Smooth muscle cell (in vitro differentiated cells): ENCODE data around the gene PIK3CD. TPM values are rescaled to one million over a fixed set of nuclear protein-coding genes. Genes with fewer than 3 reads are reported as not detected.

ENCODE experiments used
- DNase-seq: peaks from one replicate; lab custom pipeline; 2025; ENCODE audit not compliant: unreplicated experiment; lab: John Stamatoyannopoulos, UW
- H2AFZ ChIP-seq: fragments of 200-600 bp; sonication (generic); 2 replicates; pipeline ENCODE4 v1.6.0; 2016; ENCODE audit warnings: antibody characterized with exemption, low read depth, mild to moderate bottlenecking
- H3F3A ChIP-seq: fragments of 200-600 bp; sonication (generic); 2 replicates; pipeline ENCODE4 v1.6.0; 2017; ENCODE audit warnings: antibody characterized with exemption, low read depth
- H3K27ac ChIP-seq: fragments of 200-600 bp; sonication (generic); 2 replicates; pipeline ENCODE4 v1.5.1; 2016; ENCODE audit warnings: low read depth, mild to moderate bottlenecking
- H3K27me3 ChIP-seq: fragments of 200-600 bp; sonication (generic); 2 replicates; pipeline ENCODE4 v1.6.1; 2016; ENCODE audit warnings: low read depth, mild to moderate bottlenecking
- H3K36me3 ChIP-seq: fragments of 200-600 bp; sonication (generic); 2 replicates; pipeline ENCODE4 v1.5.1; 2016; ENCODE audit warnings: low read depth
- H3K4me1 ChIP-seq: fragments of 200-600 bp; sonication (generic); 2 replicates; pipeline ENCODE4 v1.5.1; 2016; ENCODE audit warnings: low read depth
- H3K4me2 ChIP-seq: fragments of 200-600 bp; sonication (generic); 2 replicates; pipeline ENCODE4 v1.6.0; 2016; ENCODE audit warnings: mild to moderate bottlenecking
- H3K4me3 ChIP-seq: fragments of 200-600 bp; sonication (generic); 2 replicates; pipeline ENCODE4 v1.5.1; 2016; ENCODE audit warnings: mild to moderate bottlenecking
- H3K79me2 ChIP-seq: fragments of 200-600 bp; sonication (generic); 2 replicates; pipeline ENCODE4 v1.6.0; 2016; ENCODE audit warnings: low read depth, mild to moderate bottlenecking
- H3K9ac ChIP-seq: fragments of 200-600 bp; sonication (generic); 2 replicates; pipeline ENCODE4 v1.6.0; 2016; ENCODE audit warnings: low read depth
- H3K9me3 ChIP-seq: fragments of 200-600 bp; sonication (generic); replicated peaks from 2 replicates; pipeline ENCODE4 v1.5.1; 2016; ENCODE audit warnings: low read depth
- H4K20me1 ChIP-seq: fragments of 200-600 bp; sonication (generic); 2 replicates; pipeline ENCODE4 v1.6.0; 2016; ENCODE audit warnings: low read depth
- CTCF ChIP-seq: fragments of 200-600 bp; sonication (generic); IDR thresholded peaks from 2 replicates; pipeline ENCODE4 v1.5.1; 2017; ENCODE audit warnings: borderline replicate concordance, mild to moderate bottlenecking, antibody characterized with exemption; ENCODE audit not compliant: insufficient read depth, poor library complexity, severe bottlenecking
- WGBS: methylation state at CpG from one replicate; pipeline ENCODE4 v1.1.7; 2016; ENCODE audit warnings: low lambda C conversion rate; 5-methylcytosine and 5-hydroxymethylcytosine counted together
- polyA plus RNA-seq: library from polyadenylated mRNA; unstranded; fragments of >200 nt; fragmentation: Nextera tagmentation; extraction: Ambion mirVana; gene quantifications from 2 replicates; pipeline ENCODE4 v1.2.1, GENCODE V29; 2016
- total RNA-seq: library from RNA; depleted of rRNA; stranded (reverse); fragments of >200 nt; gene quantifications from 2 replicates; pipeline ENCODE4 v1.2.3, GENCODE V29; 2014

Gene PIK3CD
- total and polyA plus RNA-seq, 2 experiments from 2014 or later, result 3.9 to 4.1 TPM

GRCh38 chr1:9610548-9610947 lies 41.0 kb upstream of the PIK3CD start:
- H3K9me3 ChIP-seq, result no peaks in the 10 kb centered on the region
- WGBS, result 93% methylated on average over 24 of the region's 25 CpGs
- H3K4me1 ChIP-seq, result no peaks in the 10 kb centered on the region
- no peaks in the 10 kb centered on the region for H3K36me3 ChIP-seq
- no peak overlapping the region for H2AFZ ChIP-seq
- no peak for DNase-seq
- H3K27ac ChIP-seq, result no peak overlapping the region
- no peaks in the 10 kb centered on the region for H3K27me3 ChIP-seq
- no peak overlapping the region for H3K9ac ChIP-seq
- H3K4me2 ChIP-seq, result no peak overlapping the region
- no peak for TF ChIP-seq CTCF
- no peaks in the 10 kb centered on the region for H4K20me1 ChIP-seq
- H3F3A ChIP-seq, result no peaks in the 10 kb centered on the region
- no peaks in the 10 kb centered on the region for H3K79me2 ChIP-seq
- H3K4me3 ChIP-seq, result no peak overlapping the region

- Histone ChIP-seq H3K36me3 (no peaks in the 10 kb centered on the region), H3K9ac (no peak overlapping the region), H3K4me3 (no peak overlapping the region), H3K27ac (no peak overlapping the region), H3K9me3 (no peaks in the 10 kb centered on the region), H2AFZ (no peak overlapping the region), H4K20me1 (no peaks in the 10 kb centered on the region), H3K4me1 (no peaks in the 10 kb centered on the region), H3K79me2 (no peaks in the 10 kb centered on the region), H3F3A (no peaks in the 10 kb centered on the region), H3K27me3 (no peaks in the 10 kb centered on the region), H3K4me2 (no peak overlapping the region)
- WGBS, result 91% methylated on average over 12 of the region's 13 CpGs
- TF ChIP-seq CTCF, result no peak
- DNase-seq, result no peak
These were observed 39.8 kb upstream of the PIK3CD start for GRCh38 chr1:9611716-9612115.

- Histone ChIP-seq H4K20me1 (no peaks in the 10 kb centered on the region), H2AFZ (no peak overlapping the region), H3F3A (no peaks in the 10 kb centered on the region), H3K4me3 (no peak overlapping the region), H3K4me2 (no peak overlapping the region), H3K9me3 (no peaks in the 10 kb centered on the region), H3K4me1 (no peaks in the 10 kb centered on the region), H3K27me3 (no peaks in the 10 kb centered on the region), H3K79me2 (no peaks in the 10 kb centered on the region), H3K9ac (no peak overlapping the region), H3K36me3 (no peaks in the 10 kb centered on the region), H3K27ac (no peak overlapping the region)
- TF ChIP-seq CTCF, result no peak
- WGBS, result 96% methylated on average over 10 of the region's 11 CpGs
- DNase-seq, result no peak
These were observed 39.2 kb upstream of the PIK3CD start for GRCh38 chr1:9612162-9612845.
